Measurements from ENCODE around the gene RAB40B.

GRCh38 chr17:82611140-82612058 is 87.1 kb downstream of the RAB40B start:
- no peak for TF ChIP-seq CTCF (IDR thresholded peaks at IDR 0.05)
- TF ChIP-seq POLR2AphosphoS5 (IDR thresholded peaks at IDR 0.05), result no peak
- TF ChIP-seq POLR2A (IDR thresholded peaks at IDR 0.05), result no peak

All from prostate gland (tissue), 2 donors.